GM18861 (cell line): Measurements from ENCODE around the gene MBNL2.
A peak's percentile ranks its signal among the peaks of the same experiment; 100 is the strongest.

Experiments
- ATAC-seq: cut with Tn5 transposase; IDR thresholded peaks from one replicate; pipeline ENCODE4 v1.9.1; 2021; ENCODE audit not compliant: unreplicated experiment

Gene MBNL2

GRCh38 chr13:97267418-97268059 is 45.4 kb downstream of the MBNL2 start:
- no peak for ATAC-seq

- ATAC-seq = no peak
Measured at GRCh38 chr13:97268772-97269171, 46.6 kb downstream of the MBNL2 start.

GRCh38 chr13:97269603-97270002 is 47.5 kb downstream of the MBNL2 start:
- no peak for ATAC-seq

- ATAC-seq = no peak
Measured at GRCh38 chr13:97272526-97272925, 50.4 kb downstream of the MBNL2 start.

- no peak for ATAC-seq
Measured at GRCh38 chr13:97273341-97273831, 51.3 kb downstream of the MBNL2 start.

- no peak for ATAC-seq
Measured at GRCh38 chr13:97274829-97275649, 52.9 kb downstream of the MBNL2 start.

- ATAC-seq = no peak
Measured at GRCh38 chr13:97275776-97276501, 53.8 kb downstream of the MBNL2 start.

GRCh38 chr13:97276862-97277269 is 54.7 kb downstream of the MBNL2 start:
- ATAC-seq = peak; percentile 44

- no peak for ATAC-seq
Measured at GRCh38 chr13:97278435-97279411, 56.6 kb downstream of the MBNL2 start.

GRCh38 chr13:97279913-97280312 is 57.8 kb downstream of the MBNL2 start:
- ATAC-seq = no peak

GRCh38 chr13:97280478-97280877 is 58.3 kb downstream of the MBNL2 start:
- ATAC-seq = no peak

- no peak for ATAC-seq
Measured at GRCh38 chr13:97281028-97281427, 58.9 kb downstream of the MBNL2 start.

GRCh38 chr13:97282705-97283104 is 60.6 kb downstream of the MBNL2 start:
- ATAC-seq = no peak

- no peak for ATAC-seq
Measured at GRCh38 chr13:97283888-97284287, 61.8 kb downstream of the MBNL2 start.

GRCh38 chr13:97284558-97284957 is 62.4 kb downstream of the MBNL2 start:
- ATAC-seq = no peak

- ATAC-seq = no peak
Measured at GRCh38 chr13:97285221-97285955, 63.3 kb downstream of the MBNL2 start.

- no peak for ATAC-seq
Measured at GRCh38 chr13:97286317-97287046, 64.3 kb downstream of the MBNL2 start.

- no peak for ATAC-seq
Measured at GRCh38 chr13:97287047-97287383, 64.9 kb downstream of the MBNL2 start.

- ATAC-seq = no peak
Measured at GRCh38 chr13:97288486-97288900, 66.4 kb downstream of the MBNL2 start.
